Liver (tissue), 9 donors: Measurements from ENCODE around the gene EMP2. TPM values are rescaled to one million over a fixed set of nuclear protein-coding genes. Genes with fewer than 3 reads are reported as not detected.

Source experiments
- DNase-seq: peaks from one replicate; pipeline ENCODE4 v3.0.0-alpha.2; 2017; ENCODE audit warnings: low spot score
- H3K27ac ChIP-seq, 2 donors: one replicate each; pipeline ENCODE4 v1.7.0; 2013; ENCODE audit warnings: inconsistent platforms in 2 of 2, low read length in 2 of 2, control low read depth in 1 of 2, low read depth in 1 of 2, mild to moderate bottlenecking in 1 of 2
- H3K27me3 ChIP-seq, 4 donors: one replicate each; pipeline versions ENCODE4 v1.6.1 to v1.7.0; 2013; ENCODE audit warnings: low read length in 3 of 4, inconsistent platforms in 1 of 4, mild to moderate bottlenecking in 1 of 4, moderate library complexity in 1 of 4; ENCODE audit not compliant: control insufficient read depth in 4 of 4, insufficient read depth in 4 of 4
- H3K36me3 ChIP-seq, 4 donors: one replicate each; pipeline versions ENCODE4 v1.6.1 to v1.7.0; 2013; ENCODE audit warnings: low read length in 3 of 4, mild to moderate bottlenecking in 3 of 4, low read depth in 1 of 4, moderate library complexity in 1 of 4; ENCODE audit not compliant: control insufficient read depth in 4 of 4, insufficient read depth in 3 of 4
- H3K4me1 ChIP-seq, 4 donors: one replicate each; pipeline versions ENCODE4 v1.6.1 to v1.7.0; 2013; ENCODE audit warnings: low read length in 3 of 4, mild to moderate bottlenecking in 3 of 4, moderate library complexity in 1 of 4; ENCODE audit not compliant: control insufficient read depth in 4 of 4, insufficient read depth in 4 of 4
- H3K4me3 ChIP-seq, 3 donors: one replicate each; pipeline versions ENCODE4 v1.6.1 to v1.7.0; 2013; ENCODE audit warnings: low read length in 3 of 3, control low read depth in 1 of 3, low read depth in 1 of 3, mild to moderate bottlenecking in 1 of 3
- H3K9ac ChIP-seq, 2 donors: one replicate each; pipeline ENCODE4 v1.7.0; 2013; ENCODE audit warnings: low read length in 2 of 2, mild to moderate bottlenecking in 2 of 2, moderate library complexity in 2 of 2, control low read depth in 1 of 2, low read depth in 1 of 2
- H3K9me3 ChIP-seq, 4 donors: one replicate each; pipeline versions ENCODE4 v1.6.1 to v1.7.0; 2013; ENCODE audit warnings: low read length in 3 of 4; ENCODE audit not compliant: control insufficient read depth in 4 of 4
- ATF3 ChIP-seq: IDR thresholded peaks from 2 replicates; pipeline ENCODE4 v1.6.1; 2016; ENCODE audit warnings: antibody characterized with exemption
- EGR1 ChIP-seq, 2 donors: IDR thresholded peaks; 2 replicates each; pipeline ENCODE4 v1.6.1; 2016 to 2018; ENCODE audit warnings: antibody characterized with exemption in 2 of 2, low read depth in 2 of 2
- FOXA1 ChIP-seq: IDR thresholded peaks from 2 replicates; pipeline ENCODE4 v1.6.1; 2016; ENCODE audit warnings: antibody characterized with exemption
- FOXA2 ChIP-seq: IDR thresholded peaks from 2 replicates; pipeline ENCODE4 v1.6.1; 2016; ENCODE audit warnings: antibody characterized with exemption
- GABPA ChIP-seq, 2 donors: IDR thresholded peaks in 1 of 2; conservative IDR thresholded peaks in 1 of 2; 2 replicates each; pipeline ENCODE4 v1.6.1; 2016; ENCODE audit warnings: antibody characterized with exemption in 2 of 2, mild to moderate bottlenecking in 1 of 2, moderate library complexity in 1 of 2
- HNF4A ChIP-seq, 2 donors: conservative IDR thresholded peaks; 2 replicates each; pipeline ENCODE4 v1.6.1; 2016; ENCODE audit warnings: antibody characterized with exemption in 2 of 2, mild to moderate bottlenecking in 2 of 2
- HNF4G ChIP-seq: IDR thresholded peaks from 2 replicates; pipeline ENCODE4 v1.6.1; 2016; ENCODE audit warnings: antibody characterized with exemption
- JUND ChIP-seq, 2 donors: IDR thresholded peaks; 2 replicates each; pipeline ENCODE4 v1.6.1; 2016; ENCODE audit warnings: antibody characterized with exemption in 2 of 2
- NR2F2 ChIP-seq: IDR thresholded peaks from 2 replicates; pipeline ENCODE4 v1.6.1; 2016; ENCODE audit warnings: antibody characterized with exemption
- RAD21 ChIP-seq, 2 donors: IDR thresholded peaks; 2 replicates each; pipeline ENCODE4 v1.6.1; 2016; ENCODE audit warnings: antibody characterized with exemption in 2 of 2, mild to moderate bottlenecking in 2 of 2
- RXRA ChIP-seq, 2 donors: IDR thresholded peaks; 2 replicates each; pipeline ENCODE4 v1.6.1; 2017 to 2018; ENCODE audit warnings: antibody characterized with exemption in 2 of 2, mild to moderate bottlenecking in 1 of 2
- SP1 ChIP-seq: IDR thresholded peaks from 2 replicates; pipeline ENCODE4 v1.6.1; 2018; ENCODE audit warnings: antibody characterized with exemption, mild to moderate bottlenecking
- TAF1 ChIP-seq: conservative IDR thresholded peaks from 2 replicates; pipeline ENCODE4 v1.6.1; 2016; ENCODE audit warnings: antibody characterized with exemption, mild to moderate bottlenecking
- YY1 ChIP-seq: IDR thresholded peaks from 2 replicates; pipeline ENCODE4 v1.6.1; 2016; ENCODE audit warnings: antibody characterized with exemption, mild to moderate bottlenecking
- WGBS: extraction: QIAGEN DNeasy Blood & Tissue Kit; methylation state at CpG from one replicate; pipeline ENCODE4 v1.1.7; 2013; 5-methylcytosine and 5-hydroxymethylcytosine counted together
- polyA plus RNA-seq, 2 donors: library from polyadenylated mRNA; stranded (reverse) in 1 of 2; unstranded in 1 of 2; fragments of 200-250 nt in 1 of 2; fragments of >200 nt in 1 of 2; fragmentation: Nextera tagmentation in 1 of 2; extraction: Ambion mirVana in 1 of 2; gene quantifications; one replicate each; pipeline versions ENCODE4 v1.2.1 to v1.2.3, GENCODE V29; 2013 to 2015
- total RNA-seq, 2 donors: library from RNA; depleted of rRNA; stranded (reverse); fragments of >200 nt; gene quantifications; one replicate each; pipeline ENCODE4 v1.2.3, GENCODE V29; 2014
- TF ChIP-seq, protein P1 (sequence below): IDR thresholded peaks from 2 replicates; pipeline ENCODE4 v1.6.1; 2016; ENCODE audit warnings: antibody characterized with exemption
- TF ChIP-seq, protein P2 (sequence below): IDR thresholded peaks from 2 replicates; pipeline ENCODE4 v1.6.1; 2016; ENCODE audit warnings: antibody characterized with exemption
- TF ChIP-seq, protein P3 (sequence below): IDR thresholded peaks from 2 replicates; pipeline ENCODE4 v1.6.1; 2016; ENCODE audit warnings: antibody characterized with exemption, mild to moderate bottlenecking
- TF ChIP-seq, protein P4 (sequence below): fragments of 150-350 bp; IDR thresholded peaks from 2 replicates; pipeline ENCODE4 v1.5.1; 2017; ENCODE audit warnings: improper control_type of control experiment, low read depth, low read length; ENCODE audit not compliant: missing input control
- donor health status: healthy.
- donor health status: healthy.
- donor health status: healthy.
- donor health status: healthy.
- donor health status: healthy.

The EMP2 gene
- total and polyA plus RNA-seq, 4 donors: 6.2 to 138 (median 66.7) TPM

DNA sequence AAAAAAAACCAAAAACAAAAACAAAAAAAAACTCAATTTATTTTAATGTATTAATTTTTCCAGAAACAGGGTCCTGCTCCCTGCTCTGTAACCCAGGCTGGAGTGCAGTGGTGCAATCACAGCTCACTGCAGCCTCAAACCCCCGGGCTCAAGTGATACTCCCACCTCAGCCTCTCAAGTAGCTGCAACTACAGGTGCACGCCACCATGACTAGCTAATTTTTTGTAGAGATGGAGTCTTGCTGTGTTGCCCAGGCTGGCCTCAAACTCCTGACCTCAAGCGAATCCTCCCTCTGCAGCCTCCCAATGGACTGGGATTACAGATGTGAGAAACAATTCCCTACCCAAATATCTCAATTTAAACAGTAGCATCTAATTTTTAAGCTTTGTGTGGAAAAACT is 25.2 kb upstream of the EMP2 start:
- Histone ChIP-seq H3K4me1 (peaks cover 0 to 3% (median 0%) of the 10 kb centered on the region in 4 donors), H3K36me3 (no peaks in the 10 kb centered on the region), H3K9me3 (no peaks in the 10 kb centered on the region), H3K27ac (no peak overlapping the region), H3K27me3 (no peaks in the 10 kb centered on the region), H3K4me3 (no peak overlapping the region), H3K9ac (no peak overlapping the region)
- TF ChIP-seq JUND (IDR thresholded peaks at IDR 0.05) (no peak), YY1 (no peak), RAD21 (IDR thresholded peaks at IDR 0.05) (no peak), FOXA1 (no peak), EGR1 (IDR thresholded peaks at IDR 0.05; ENCODE audit: low read depth in 2 of 2) (no peak), GABPA (IDR thresholded peaks at IDR 0.05 in 1 of 2, conservative IDR thresholded peaks at IDR 0.05 in 1 of 2) (no peak), NR2F2 (no peak), SP1 (no peak), HNF4G (no peak), ATF3 (no peak), TAF1 (no peak), RXRA (IDR thresholded peaks at IDR 0.05) (no peak), HNF4A (conservative IDR thresholded peaks at IDR 0.05) (no peak), FOXA2 (no peak)
- TF ChIP-seq, protein P1, sequence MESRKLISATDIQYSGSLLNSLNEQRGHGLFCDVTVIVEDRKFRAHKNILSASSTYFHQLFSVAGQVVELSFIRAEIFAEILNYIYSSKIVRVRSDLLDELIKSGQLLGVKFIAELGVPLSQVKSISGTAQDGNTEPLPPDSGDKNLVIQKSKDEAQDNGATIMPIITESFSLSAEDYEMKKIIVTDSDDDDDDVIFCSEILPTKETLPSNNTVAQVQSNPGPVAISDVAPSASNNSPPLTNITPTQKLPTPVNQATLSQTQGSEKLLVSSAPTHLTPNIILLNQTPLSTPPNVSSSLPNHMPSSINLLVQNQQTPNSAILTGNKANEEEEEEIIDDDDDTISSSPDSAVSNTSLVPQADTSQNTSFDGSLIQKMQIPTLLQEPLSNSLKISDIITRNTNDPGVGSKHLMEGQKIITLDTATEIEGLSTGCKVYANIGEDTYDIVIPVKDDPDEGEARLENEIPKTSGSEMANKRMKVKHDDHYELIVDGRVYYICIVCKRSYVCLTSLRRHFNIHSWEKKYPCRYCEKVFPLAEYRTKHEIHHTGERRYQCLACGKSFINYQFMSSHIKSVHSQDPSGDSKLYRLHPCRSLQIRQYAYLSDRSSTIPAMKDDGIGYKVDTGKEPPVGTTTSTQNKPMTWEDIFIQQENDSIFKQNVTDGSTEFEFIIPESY: no peak
- TF ChIP-seq, protein P2, sequence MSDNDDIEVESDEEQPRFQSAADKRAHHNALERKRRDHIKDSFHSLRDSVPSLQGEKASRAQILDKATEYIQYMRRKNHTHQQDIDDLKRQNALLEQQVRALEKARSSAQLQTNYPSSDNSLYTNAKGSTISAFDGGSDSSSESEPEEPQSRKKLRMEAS: no peak
- TF ChIP-seq, protein P3, sequence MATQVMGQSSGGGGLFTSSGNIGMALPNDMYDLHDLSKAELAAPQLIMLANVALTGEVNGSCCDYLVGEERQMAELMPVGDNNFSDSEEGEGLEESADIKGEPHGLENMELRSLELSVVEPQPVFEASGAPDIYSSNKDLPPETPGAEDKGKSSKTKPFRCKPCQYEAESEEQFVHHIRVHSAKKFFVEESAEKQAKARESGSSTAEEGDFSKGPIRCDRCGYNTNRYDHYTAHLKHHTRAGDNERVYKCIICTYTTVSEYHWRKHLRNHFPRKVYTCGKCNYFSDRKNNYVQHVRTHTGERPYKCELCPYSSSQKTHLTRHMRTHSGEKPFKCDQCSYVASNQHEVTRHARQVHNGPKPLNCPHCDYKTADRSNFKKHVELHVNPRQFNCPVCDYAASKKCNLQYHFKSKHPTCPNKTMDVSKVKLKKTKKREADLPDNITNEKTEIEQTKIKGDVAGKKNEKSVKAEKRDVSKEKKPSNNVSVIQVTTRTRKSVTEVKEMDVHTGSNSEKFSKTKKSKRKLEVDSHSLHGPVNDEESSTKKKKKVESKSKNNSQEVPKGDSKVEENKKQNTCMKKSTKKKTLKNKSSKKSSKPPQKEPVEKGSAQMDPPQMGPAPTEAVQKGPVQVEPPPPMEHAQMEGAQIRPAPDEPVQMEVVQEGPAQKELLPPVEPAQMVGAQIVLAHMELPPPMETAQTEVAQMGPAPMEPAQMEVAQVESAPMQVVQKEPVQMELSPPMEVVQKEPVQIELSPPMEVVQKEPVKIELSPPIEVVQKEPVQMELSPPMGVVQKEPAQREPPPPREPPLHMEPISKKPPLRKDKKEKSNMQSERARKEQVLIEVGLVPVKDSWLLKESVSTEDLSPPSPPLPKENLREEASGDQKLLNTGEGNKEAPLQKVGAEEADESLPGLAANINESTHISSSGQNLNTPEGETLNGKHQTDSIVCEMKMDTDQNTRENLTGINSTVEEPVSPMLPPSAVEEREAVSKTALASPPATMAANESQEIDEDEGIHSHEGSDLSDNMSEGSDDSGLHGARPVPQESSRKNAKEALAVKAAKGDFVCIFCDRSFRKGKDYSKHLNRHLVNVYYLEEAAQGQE: no peak
- TF ChIP-seq, protein P4, sequence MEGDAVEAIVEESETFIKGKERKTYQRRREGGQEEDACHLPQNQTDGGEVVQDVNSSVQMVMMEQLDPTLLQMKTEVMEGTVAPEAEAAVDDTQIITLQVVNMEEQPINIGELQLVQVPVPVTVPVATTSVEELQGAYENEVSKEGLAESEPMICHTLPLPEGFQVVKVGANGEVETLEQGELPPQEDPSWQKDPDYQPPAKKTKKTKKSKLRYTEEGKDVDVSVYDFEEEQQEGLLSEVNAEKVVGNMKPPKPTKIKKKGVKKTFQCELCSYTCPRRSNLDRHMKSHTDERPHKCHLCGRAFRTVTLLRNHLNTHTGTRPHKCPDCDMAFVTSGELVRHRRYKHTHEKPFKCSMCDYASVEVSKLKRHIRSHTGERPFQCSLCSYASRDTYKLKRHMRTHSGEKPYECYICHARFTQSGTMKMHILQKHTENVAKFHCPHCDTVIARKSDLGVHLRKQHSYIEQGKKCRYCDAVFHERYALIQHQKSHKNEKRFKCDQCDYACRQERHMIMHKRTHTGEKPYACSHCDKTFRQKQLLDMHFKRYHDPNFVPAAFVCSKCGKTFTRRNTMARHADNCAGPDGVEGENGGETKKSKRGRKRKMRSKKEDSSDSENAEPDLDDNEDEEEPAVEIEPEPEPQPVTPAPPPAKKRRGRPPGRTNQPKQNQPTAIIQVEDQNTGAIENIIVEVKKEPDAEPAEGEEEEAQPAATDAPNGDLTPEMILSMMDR: no peak
- WGBS: 77% methylated on average over 3 of the region's 3 CpGs
- no peak for DNase-seq
